Astrocyte of the spinal cord (primary cell): ENCODE measurements around the gene UVSSA.
"Not testable (repeated sequence)": the region's sequence is repeated elsewhere in the genome, so short reads cannot be mapped to it uniquely, and the experiment has no call there.

Experiments used
- DNase-seq: peaks from one replicate; pipeline ENCODE4 v3.0.0; 2011; ENCODE audit warnings: low read depth, low spot score
- H3K4me3 ChIP-seq: 2 replicates; pipeline ENCODE4 v1.5.1; 2011; ENCODE audit warnings: low read depth, mild to moderate bottlenecking, low read length, moderate library complexity
- CTCF ChIP-seq: IDR thresholded peaks from 2 replicates; pipeline ENCODE4 v1.5.1; 2012; ENCODE audit warnings: low read depth, mild to moderate bottlenecking, low read length, inconsistent platforms
- in situ Hi-C: cut with HindIII; loops from 2 replicates; pipeline ENCODE4 v1.10.0; 2017; ENCODE audit warnings: low sequenced_read_pairs

Gene UVSSA

GRCh38 chr4:1333256-1333655, 13.8 kb upstream of the UVSSA start:
- no peak for TF ChIP-seq CTCF
- no peak for DNase-seq
- no peak overlapping the region for H3K4me3 ChIP-seq
- in situ Hi-C loops, result no loop called here

DNA sequence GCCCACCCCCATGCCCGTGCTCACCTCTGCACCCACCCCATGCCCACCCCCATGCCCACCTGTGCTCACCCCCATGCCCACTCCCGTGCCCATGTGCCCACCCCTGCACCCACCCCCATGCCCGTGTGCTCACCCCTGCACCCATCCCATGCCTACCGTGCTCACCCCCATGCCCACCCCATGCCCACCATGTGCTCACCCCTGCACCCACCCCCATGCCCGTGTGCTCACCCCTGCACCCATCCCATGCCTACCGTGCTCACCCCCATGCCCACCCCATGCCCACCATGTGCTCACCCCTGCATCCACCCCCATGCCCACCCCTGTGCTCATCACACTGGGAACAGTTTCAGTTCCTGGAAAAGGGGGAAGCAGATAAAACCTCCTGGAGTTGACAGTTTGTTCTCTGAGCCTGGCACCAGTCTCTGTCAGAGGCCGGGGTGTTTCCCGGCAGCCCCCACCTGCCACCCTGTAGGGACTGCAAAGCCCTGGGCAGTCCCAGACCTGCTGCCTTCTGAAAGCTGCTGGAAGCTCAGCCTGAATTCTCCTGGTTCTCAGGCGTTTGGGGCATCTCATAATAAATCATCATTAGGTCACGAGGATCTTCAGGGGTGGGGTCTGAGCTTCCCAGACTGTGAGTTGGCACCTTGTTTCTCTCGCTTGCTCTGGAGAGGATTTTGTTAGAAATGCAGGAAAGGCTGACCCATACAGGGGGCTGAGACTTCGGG, 13.0 kb upstream of the UVSSA start:
- H3K4me3 ChIP-seq, in situ Hi-C loops, DNase-seq: not testable (repeated sequence)

DNA sequence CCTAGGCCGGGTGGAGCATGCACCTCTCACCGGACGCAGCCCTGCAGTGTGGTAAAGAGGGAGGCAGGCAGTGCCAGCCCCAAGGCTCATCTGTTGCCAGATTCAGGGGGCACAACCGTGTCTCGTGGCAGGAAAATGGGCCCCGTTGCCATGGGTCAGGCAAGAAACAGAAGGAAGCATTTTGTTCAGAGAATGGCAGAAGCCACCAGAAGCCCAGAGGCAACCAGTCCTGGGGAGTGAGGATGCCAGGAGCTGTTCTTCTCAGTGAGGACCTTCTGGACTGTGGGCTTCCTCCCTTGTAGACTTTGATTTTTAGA, 12.5 kb upstream of the UVSSA start:
- H3K4me3 ChIP-seq, result no peak overlapping the region
- in situ Hi-C loops, result no loop called here
- no peak for DNase-seq
- no peak for TF ChIP-seq CTCF

DNA sequence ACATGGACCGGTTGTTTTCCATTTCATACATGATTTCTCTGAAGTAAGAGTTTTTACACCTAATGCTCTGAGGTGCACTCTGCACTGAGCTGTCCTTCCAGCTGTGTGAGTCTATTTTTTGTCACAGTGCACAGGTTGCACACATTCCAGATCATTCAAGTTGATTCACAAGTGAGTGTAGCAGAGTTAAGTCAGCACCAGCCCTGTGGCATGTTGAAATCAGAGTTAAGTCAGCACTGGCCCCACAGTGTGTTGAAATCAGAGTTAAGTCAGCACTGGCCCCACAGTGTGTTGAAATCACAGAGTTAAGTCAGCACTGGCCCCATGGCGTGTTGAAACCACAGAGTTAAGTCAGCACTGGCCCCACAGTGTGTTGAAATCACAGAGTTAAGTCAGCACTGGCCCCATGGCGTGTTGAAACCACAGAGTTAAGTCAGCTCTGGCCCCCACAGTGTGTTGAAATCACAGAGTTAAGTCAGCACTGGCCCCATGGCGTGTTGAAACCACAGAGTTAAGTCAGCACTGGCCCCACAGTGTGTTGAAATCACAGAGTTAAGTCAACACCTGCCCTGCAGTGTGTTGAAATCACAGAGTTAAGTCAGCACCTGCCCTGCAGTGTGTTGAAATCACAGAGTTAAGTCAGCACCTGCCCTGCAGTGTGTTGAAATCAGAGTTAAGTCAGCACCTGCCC, 11.7 kb upstream of the UVSSA start:
- H3K4me3 ChIP-seq, DNase-seq, in situ Hi-C loops: not testable (repeated sequence)

GRCh38 chr4:1336088-1336491, 10.9 kb upstream of the UVSSA start:
- no peak for DNase-seq
- TF ChIP-seq CTCF, result no peak
- in situ Hi-C loops, result no loop called here
- H3K4me3 ChIP-seq, result no peak overlapping the region

DNA sequence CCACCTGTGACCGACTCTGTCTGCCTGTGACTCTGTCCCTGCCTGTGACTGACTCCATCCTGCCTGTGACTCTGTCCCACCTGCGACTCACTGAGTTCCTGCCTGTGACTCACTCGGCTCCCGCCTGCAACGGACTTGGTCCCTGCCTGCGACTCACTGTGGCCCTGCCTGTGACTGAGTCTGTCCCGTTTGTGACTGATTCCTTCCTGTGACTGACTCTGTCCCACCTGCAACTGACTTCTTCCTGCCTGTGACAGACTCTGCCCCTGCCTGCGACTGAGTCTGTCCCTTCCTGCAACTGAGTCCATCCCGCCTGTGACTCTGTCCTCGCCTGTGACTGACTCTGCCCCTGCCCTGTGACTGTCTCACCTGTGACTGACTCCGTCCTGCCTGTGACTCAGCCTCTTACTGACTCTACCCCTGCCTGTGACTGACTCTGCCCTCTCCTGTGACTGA, 9.6 kb upstream of the UVSSA start:
- no peak for TF ChIP-seq CTCF
- no peak for DNase-seq
- no peak overlapping the region for H3K4me3 ChIP-seq
- in situ Hi-C loops, result no loop called here

GRCh38 chr4:1337951-1338751, 8.9 kb upstream of the UVSSA start:
- DNase-seq, result no peak
- H3K4me3 ChIP-seq, result no peak overlapping the region
- in situ Hi-C loops, result no loop called here
- TF ChIP-seq CTCF, result no peak
